Measurements from ENCODE around the gene AGPS. TPM values are rescaled to one million over a fixed set of nuclear protein-coding genes. Genes with fewer than 3 reads are reported as not detected.
"Not testable (repeated sequence)": the region's sequence is repeated elsewhere in the genome, so short reads cannot be mapped to it uniquely, and the experiment has no call there.

Gene AGPS
- polyA plus RNA-seq, 1 experiment, result 22.6 TPM

DNA sequence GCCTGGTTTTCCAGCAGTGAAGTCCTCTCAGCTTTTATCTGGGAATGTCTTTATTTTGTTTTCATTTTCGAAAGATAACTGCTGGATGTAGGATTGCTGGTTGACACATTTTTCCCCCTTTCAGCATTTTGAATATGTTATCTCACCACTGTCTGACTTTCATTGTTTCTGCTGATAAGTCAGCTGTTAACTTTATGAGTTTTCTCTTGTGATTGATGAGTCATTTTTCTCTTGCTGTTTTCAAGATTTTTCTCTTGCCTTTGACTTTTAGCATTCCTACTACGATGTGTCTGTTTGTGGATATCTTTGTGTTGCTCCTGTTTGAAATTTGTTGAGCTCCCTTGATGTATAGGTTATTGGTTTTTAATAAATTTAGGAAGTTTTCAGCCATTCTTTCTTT, 85.5 kb downstream of the AGPS start:
- CTCF ChIA-PET, result interaction anchor here (2.3 kb wide), 1 partner anchor 12 kb away, joined by 15 read pairs; no protein-coding TSS in a partner anchor
- POLR2A ChIA-PET, result no interaction called here
- TF ChIP-seq CTCF (IDR thresholded peaks at IDR 0.05; ENCODE audit: low read depth, low read length), result no peak
- no peak for DNase-seq (ENCODE audit: low read depth, low spot score)
- no peaks in the 10 kb centered on the region for H3K27me3 ChIP-seq (ENCODE audit: control insufficient read depth, insufficient read depth, low read length)
- no peak overlapping the region for H3K27ac ChIP-seq (ENCODE audit: low read depth, low read length)
- no peak overlapping the region for H3K4me3 ChIP-seq (ENCODE audit: low read depth, low read length)
- H3K9me3 ChIP-seq (ENCODE audit: control insufficient read depth, insufficient read depth, low read length), result no peaks in the 10 kb centered on the region

DNA sequence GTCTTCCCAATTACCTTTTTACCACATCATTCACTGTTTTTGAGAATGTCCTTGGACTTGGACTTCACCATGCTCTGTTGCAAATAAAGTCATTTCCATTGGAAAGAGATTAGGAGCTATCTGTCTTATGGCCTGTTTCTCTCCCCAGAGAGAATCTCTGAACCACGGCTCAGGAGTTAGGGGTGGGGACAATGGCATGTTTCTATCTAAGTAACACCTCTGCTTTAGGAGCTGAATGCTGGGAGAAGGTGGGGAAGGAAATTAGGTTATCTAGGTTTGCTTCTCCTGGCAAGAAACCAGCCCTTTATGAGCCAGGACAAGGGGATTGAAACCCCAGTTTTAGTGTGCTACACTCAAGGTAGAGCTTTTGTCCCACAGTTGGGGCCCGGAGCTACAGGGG, 86.3 kb downstream of the AGPS start:
- H3K4me3 ChIP-seq (ENCODE audit: low read depth, low read length), result no peak overlapping the region
- TF ChIP-seq CTCF (IDR thresholded peaks at IDR 0.05; ENCODE audit: low read depth, low read length), result no peak
- no peaks in the 10 kb centered on the region for H3K9me3 ChIP-seq (ENCODE audit: control insufficient read depth, insufficient read depth, low read length)
- H3K27me3 ChIP-seq (ENCODE audit: control insufficient read depth, insufficient read depth, low read length), result no peaks in the 10 kb centered on the region
- POLR2A ChIA-PET, result no interaction called here
- no peak for DNase-seq (ENCODE audit: low read depth, low spot score)
- H3K27ac ChIP-seq (ENCODE audit: low read depth, low read length), result no peak overlapping the region
- CTCF ChIA-PET, result interaction anchor here (1.3 to 2.3 kb wide), 2 partner anchors 11 to 143 kb away, joined by 4 to 15 read pairs; no protein-coding TSS in a partner anchor

- Histone ChIP-seq H3K9me3 (ENCODE audit: control insufficient read depth, insufficient read depth, low read length) (no peaks in the 10 kb centered on the region), H3K27ac (ENCODE audit: low read depth, low read length) (no peak overlapping the region), H3K27me3 (ENCODE audit: control insufficient read depth, insufficient read depth, low read length) (no peaks in the 10 kb centered on the region), H3K4me3 (ENCODE audit: low read depth, low read length) (no peak overlapping the region)
- POLR2A ChIA-PET, result no interaction called here
- TF ChIP-seq CTCF (IDR thresholded peaks at IDR 0.05; ENCODE audit: low read depth, low read length), result no peak
- DNase-seq (ENCODE audit: low read depth, low spot score), result no peak
- CTCF ChIA-PET, result interaction anchor here (1.2 to 2.4 kb wide), 2 partner anchors 122 to 147 kb away, joined by 3 to 8 read pairs; no protein-coding TSS in a partner anchor
Measured at GRCh38 chr2:177482195-177482594, 89.6 kb downstream of the AGPS start.

DNA sequence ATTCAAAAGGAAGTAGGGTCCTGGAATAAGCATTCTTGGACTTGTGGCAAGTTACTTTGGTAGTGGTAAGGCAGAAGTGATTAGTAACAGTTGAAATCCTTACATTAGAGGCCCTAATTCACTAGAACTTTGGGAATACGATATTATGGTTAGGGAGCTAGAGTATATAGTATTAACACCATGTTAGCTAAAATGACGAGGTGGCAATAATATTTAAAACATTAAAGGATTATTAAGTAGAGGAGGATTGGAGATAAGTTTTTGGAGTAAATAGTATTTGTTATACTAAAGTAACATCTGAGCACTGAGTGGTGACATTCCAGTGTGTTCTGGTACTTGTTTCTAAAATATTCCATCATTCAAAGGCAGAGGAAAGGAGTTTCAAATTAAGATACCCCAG, 91.0 kb downstream of the AGPS start:
- Histone ChIP-seq H3K9me3 (ENCODE audit: control insufficient read depth, insufficient read depth, low read length) (no peaks in the 10 kb centered on the region), H3K4me3 (ENCODE audit: low read depth, low read length) (no peak overlapping the region), H3K27me3 (ENCODE audit: control insufficient read depth, insufficient read depth, low read length) (no peaks in the 10 kb centered on the region), H3K27ac (ENCODE audit: low read depth, low read length) (no peak overlapping the region)
- no peak for TF ChIP-seq CTCF (IDR thresholded peaks at IDR 0.05; ENCODE audit: low read depth, low read length)
- CTCF ChIA-PET, result interaction anchor here (0.7 to 0.9 kb wide), 2 partner anchors 9 to 121 kb away, joined by 3 to 4 read pairs; no protein-coding TSS in a partner anchor
- POLR2A ChIA-PET, result no interaction called here
- no peak for DNase-seq (ENCODE audit: low read depth, low spot score)

- ChIA-PET CTCF (interaction anchor here (0.7 to 0.9 kb wide), 2 partner anchors 9 to 120 kb away, joined by 3 to 4 read pairs; no protein-coding TSS in a partner anchor), POLR2A (no interaction called here)
- TF ChIP-seq CTCF (IDR thresholded peaks at IDR 0.05; ENCODE audit: low read depth, low read length), result no peak
- no peak overlapping the region for H3K27ac ChIP-seq (ENCODE audit: low read depth, low read length)
- H3K27me3 ChIP-seq (ENCODE audit: control insufficient read depth, insufficient read depth, low read length), result no peaks in the 10 kb centered on the region
- no peak overlapping the region for H3K4me3 ChIP-seq (ENCODE audit: low read depth, low read length)
- DNase-seq (ENCODE audit: low read depth, low spot score), result no peak
- no peaks in the 10 kb centered on the region for H3K9me3 ChIP-seq (ENCODE audit: control insufficient read depth, insufficient read depth, low read length)
Measured at GRCh38 chr2:177484180-177484795, 91.7 kb downstream of the AGPS start.

GRCh38 chr2:177485657-177486056, 93.1 kb downstream of the AGPS start:
- DNase-seq (ENCODE audit: low read depth, low spot score); H3K9me3 ChIP-seq (ENCODE audit: control insufficient read depth, insufficient read depth, low read length); H3K4me3 ChIP-seq (ENCODE audit: low read depth, low read length); H3K27ac ChIP-seq (ENCODE audit: low read depth, low read length); H3K27me3 ChIP-seq (ENCODE audit: control insufficient read depth, insufficient read depth, low read length); POLR2A ChIA-PET: not testable (repeated sequence)
- CTCF ChIA-PET, result interaction anchor here (0.8 kb wide), 1 partner anchor 273 kb away, joined by 3 read pairs; no protein-coding TSS in a partner anchor

Measured in AG04450 (cell line).